ENCODE results near the gene CHST9.
"Not testable (repeated sequence)": the region's sequence is repeated elsewhere in the genome, so short reads cannot be mapped to it uniquely, and the experiment has no call there.

The CHST9 gene

GRCh38 chr18:27165412-27165811 is 19.7 kb downstream of the CHST9 start:
- no peak for DNase-seq

DNA sequence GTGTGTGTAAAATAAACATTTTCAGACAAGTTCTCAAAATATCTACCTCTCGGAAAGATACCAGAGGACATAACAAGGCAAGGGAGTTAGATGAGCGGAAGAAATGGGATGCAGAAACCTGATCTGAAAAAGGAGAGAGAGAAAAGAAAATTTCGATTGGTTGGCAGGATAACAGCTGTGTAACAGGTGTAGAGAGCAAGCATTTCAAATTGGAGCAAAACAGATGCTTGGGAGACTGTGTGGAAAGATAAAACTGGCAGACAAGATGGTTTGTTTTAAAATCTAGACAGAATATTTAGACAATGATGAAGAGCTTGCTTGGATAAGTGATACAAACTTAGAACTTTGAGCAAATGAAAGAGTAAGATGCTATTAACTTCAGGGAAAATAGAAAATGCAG is 20.2 kb downstream of the CHST9 start:
- no peak for DNase-seq

DNA sequence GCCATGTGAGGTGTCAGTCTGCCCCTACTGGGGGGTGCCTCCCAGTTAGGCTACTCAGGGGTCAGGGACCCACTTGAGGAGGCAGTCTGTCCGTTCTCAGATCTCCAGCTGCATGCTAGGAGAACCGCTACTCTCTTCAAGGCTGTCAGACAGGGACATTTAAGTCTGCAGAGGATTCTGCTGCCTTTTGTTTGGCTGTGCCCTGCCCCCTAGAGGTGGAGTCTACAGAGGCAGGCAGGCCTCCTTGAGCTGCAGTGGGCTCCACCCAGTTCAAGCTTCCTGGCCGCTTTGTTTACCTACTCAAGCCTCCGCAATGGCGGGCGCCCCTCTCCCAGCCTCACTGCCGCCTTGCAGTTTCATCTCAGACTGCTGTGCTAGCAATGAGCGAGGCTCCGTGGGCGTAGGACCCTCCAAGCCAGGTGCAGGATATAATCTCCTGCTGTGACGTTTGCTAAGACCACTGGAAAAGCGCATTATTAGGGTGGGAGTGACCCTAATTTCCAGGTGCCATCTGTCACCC is 21.9 kb downstream of the CHST9 start:
- not testable (repeated sequence) for DNase-seq

DNA sequence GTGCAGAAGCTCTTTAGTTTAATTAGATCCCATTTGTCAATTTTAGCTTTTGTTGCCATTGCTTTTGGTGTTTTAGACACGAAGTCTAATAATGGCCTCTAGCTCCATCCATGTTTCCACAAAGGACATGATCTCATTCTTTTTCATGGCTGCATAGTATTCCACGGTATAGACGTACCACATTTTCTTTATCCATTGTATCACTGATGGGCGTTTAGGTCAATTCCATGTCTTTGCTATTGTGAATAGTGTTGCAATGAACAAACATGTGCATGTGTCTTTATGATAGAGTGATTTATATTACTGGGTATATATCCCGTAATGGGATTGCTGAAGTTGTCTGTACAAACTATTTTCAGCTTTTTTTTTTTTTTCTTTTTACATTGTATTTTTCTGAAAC is 35.9 kb downstream of the CHST9 start:
- not testable (repeated sequence) for DNase-seq

- DNase-seq, result no peak
Measured at GRCh38 chr18:27144672-27145071, 40.4 kb downstream of the CHST9 start.

DNA sequence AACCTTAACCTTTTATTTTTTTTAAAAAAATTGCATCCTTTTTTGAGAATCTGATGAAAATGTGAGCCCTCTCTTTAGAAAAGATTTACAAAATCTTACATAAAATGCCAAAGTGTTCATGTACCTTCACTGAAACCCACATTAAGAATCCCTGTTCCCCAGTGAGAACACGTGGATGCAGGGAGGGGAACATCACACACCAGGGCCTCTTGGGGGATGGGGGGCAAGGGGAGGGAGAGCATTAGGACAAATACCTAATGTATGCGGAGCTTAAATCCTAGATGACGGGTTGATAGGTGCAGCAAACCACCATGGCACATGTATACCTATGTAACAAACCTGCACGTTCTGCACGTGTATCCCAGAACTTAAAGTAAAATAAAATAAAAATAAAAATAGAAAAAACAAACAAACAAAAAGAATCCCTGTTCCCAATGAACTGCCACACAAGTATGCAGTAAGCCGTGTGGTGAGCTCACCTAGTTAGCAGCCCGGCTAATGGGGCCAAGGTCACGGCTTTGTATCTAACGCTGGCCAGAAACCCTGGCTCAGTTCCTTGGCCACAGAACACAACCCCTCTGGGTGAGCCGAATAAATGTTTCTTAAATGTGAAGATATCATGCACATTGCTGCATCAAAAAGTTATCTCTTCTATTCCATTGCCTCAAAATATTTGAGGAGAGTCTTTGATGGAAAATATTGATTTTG is 41.4 kb downstream of the CHST9 start:
- DNase-seq, result no peak

GRCh38 chr18:27142891-27143290 is 42.2 kb downstream of the CHST9 start:
- DNase-seq, result no peak

DNA sequence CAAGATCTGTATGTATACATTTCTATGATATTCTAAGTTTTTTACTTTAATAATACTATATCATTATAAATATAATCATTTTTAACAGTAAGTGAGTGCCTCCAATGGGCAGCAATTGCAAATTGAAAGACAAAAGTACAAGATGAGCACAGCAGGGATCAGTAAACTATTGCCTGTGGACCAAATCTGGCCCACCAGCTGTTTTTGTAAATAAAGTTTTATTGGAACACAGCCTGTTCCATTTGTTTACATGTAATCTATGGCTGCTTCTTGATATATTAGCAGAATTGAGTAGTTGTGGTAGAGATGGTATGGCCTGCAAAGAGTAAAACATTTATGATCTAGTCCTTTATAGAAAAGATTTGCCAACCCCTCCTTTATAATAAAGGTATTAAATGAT is 43.2 kb downstream of the CHST9 start:
- no peak for DNase-seq

DNA sequence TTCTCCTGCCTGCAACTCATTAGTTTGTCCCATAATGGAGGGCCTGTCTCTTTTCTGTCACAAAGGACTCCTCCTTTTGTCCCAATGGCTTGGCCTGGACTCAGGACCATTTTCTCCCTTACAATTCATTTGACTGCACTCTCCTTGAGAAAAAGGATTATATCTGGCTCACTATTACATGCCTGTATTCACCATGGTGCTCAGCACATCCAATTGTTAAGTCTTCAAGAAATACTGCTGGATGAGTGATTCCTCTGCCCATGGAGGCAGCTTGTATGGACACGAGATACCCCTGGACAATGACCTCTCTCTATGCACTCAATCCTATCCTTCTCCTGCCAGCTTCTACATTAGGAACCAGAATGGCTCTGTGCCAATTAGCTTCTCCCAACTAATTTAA is 47.0 kb downstream of the CHST9 start:
- DNase-seq, result no peak

DNA sequence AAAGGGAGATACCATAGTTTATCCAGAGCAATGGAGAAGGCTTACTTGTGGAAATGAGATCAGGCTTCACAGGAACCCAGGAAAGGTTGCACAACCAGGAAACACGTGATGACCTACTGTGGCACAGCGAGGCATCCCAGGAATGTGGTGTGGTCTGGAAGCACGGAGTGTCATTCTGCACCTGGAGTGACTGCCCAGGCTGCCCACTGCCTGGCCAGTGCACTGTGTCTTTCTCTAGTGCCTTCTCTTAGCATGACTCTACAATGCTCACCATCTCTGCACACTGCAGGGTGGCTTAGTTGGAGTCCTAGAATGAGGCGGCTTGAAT is 48.9 kb downstream of the CHST9 start:
- DNase-seq, result no peak

DNA sequence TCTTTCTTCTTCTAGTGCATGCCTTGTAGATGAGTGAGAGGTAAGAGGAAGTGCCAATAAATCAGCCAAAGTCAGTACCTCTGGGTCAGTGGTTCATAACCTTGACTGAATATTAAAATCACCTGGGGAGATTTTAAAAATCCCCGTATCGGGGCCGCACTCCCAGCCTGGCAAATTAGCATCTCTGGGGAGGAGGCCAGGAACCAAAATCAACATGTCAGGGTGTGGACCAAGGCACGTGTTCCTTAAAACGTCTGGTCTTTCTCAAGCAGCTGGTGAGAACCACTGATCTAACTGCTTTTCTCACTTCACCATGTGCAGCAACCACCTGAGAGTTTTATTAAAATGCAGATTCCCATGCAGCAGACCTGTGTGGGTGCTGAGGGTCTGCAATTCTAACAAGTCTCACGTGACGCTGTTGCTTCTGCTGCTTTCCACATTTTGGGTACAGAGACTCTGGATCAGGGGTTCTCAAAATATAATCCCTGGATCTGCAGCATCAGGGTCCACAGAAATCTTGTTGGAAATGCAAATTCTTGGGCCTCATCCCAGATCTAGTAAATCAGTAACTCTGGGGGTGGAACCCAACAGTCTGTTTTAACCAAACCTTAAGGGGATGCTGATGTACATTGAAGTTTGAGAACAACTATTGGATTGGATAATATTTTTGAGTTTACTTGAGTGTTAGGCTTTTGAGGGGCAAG is 49.5 kb downstream of the CHST9 start:
- DNase-seq, result no peak

- no peak for DNase-seq
Measured at GRCh38 chr18:27130065-27130630, 55.0 kb downstream of the CHST9 start.

DNA sequence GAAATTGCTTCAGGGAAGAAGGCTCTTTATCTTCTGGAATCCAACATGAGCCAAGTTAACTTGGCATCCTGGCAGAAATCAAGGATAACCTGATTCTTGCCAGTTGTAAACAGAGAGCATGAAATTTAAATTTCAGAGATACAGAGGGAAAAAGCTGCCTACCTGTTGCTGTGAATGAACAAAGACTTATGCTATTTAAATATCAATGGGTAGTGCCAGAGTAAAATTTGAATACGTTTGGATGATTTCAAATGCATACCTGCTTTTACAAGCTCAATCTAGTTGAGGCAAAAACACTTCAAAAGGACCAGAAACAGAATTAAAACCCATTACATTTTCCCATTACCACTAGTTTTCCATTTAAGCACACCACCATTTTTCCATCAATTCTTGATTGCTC is 60.9 kb downstream of the CHST9 start:
- DNase-seq, result no peak

- DNase-seq, result no peak
Measured at GRCh38 chr18:27121108-27121507, 64.0 kb downstream of the CHST9 start.

DNA sequence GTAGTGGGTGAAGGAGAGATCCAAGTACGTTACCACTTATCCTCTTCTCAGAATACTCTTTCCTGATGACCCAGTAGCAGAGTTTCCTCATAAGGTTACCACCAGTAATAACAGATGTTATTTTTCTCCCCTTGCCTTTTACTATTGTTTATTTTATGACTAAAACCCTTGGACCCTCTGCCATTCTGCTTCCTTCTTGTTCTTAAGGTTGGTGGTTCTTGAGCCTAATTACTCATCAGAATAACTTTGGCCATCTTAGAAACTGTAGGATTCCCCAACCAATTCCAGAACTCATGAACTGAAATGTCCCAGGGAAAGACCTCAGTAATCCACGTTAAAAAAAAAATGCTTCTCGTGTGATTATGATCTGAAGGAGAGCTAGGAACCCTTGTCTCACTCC is 64.9 kb downstream of the CHST9 start:
- DNase-seq, result no peak

GRCh38 chr18:27118973-27119372 is 66.1 kb downstream of the CHST9 start:
- no peak for DNase-seq

- DNase-seq, result no peak
Measured at GRCh38 chr18:27114842-27115241, 70.3 kb downstream of the CHST9 start.

- no peak for DNase-seq
Measured at GRCh38 chr18:27113358-27113757, 71.8 kb downstream of the CHST9 start.

- no peak for DNase-seq
Measured at GRCh38 chr18:27110319-27110718, 74.8 kb downstream of the CHST9 start.

DNA sequence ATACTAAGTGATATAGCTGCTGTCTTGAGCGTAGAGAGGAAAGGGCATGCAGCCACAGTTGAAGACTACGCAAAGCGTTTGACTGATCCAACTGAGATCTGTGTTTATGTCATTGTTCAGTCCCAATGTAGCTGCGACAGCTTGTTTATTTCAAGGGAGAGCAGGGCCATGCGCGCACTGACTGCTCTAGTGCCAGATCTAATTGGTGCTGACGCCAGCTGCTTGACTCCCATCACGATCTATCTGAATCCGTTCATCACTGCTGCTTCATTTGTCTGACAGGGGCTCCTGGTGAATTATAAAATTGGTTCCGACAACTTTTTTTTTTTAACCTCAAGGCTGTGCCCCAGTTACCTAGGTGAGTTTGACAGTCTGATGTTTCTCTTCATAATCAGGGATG is 75.7 kb downstream of the CHST9 start:
- no peak for DNase-seq

GRCh38 chr18:27108842-27109241 is 76.3 kb downstream of the CHST9 start:
- DNase-seq, result no peak

- no peak for DNase-seq
Measured at GRCh38 chr18:27104743-27105142, 80.4 kb downstream of the CHST9 start.

DNA sequence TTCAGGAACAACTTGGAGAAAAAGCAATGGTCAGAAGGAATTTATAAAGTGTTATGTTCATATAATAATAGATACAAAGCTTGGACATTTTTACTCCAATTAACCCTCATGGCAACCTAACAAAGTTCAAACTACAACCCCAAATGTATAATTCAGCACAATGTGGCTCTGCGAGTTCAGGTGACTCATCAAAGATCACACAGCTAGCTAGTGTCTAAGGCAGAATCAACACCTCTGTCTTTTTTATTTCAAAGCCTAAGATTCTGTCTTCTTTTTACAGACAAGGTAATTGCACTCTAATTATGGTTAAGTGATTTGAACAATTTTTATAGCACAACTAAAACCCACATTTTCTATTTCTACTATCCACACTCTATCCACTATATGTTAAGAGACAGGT is 90.5 kb downstream of the CHST9 start:
- no peak for DNase-seq

GRCh38 chr18:27093290-27093689 is 91.8 kb downstream of the CHST9 start:
- DNase-seq, result not testable (repeated sequence)
